HepG2 (cell line): ENCODE data around the gene WDR18. TPM values are rescaled to one million over a fixed set of nuclear protein-coding genes. Genes with fewer than 3 reads are reported as not detected.

Experiments used
- ARID5B ChIP-seq: IDR thresholded peaks from 2 replicates; pipeline ENCODE4 v1.4.0; 2020; ENCODE audit warnings: mild to moderate bottlenecking, missing genetic modification reagents
- BORCS8-MEF2B ChIP-seq: sonication (generic); formaldehyde crosslinking; IDR thresholded peaks from 2 replicates; pipeline ENCODE4 v1.8.0; 2022; ENCODE audit warnings: mild to moderate bottlenecking, missing genetic modification reagents
- E2F5 ChIP-seq: sonication (generic); formaldehyde crosslinking; conservative IDR thresholded peaks from 2 replicates; pipeline ENCODE4 v1.4.0; 2020; ENCODE audit warnings: missing genetic modification reagents
- JUND ChIP-seq: sonication (generic); formaldehyde crosslinking; IDR thresholded peaks from 2 replicates; pipeline ENCODE4 v1.8.0; 2022; ENCODE audit warnings: mild to moderate bottlenecking, missing genetic modification reagents
- KMT2B ChIP-seq: IDR thresholded peaks from 2 replicates; pipeline ENCODE4 v1.6.1; 2016; ENCODE audit warnings: missing genetic modification reagents, missing compliant biosample characterization
- MYC ChIP-seq: sonication (generic); formaldehyde crosslinking; IDR thresholded peaks from 2 replicates; pipeline ENCODE4 v1.9.0; 2021; ENCODE audit warnings: missing genetic modification reagents, borderline replicate concordance
- NR2F6 ChIP-seq, 2 experiments: IDR thresholded peaks; 2 replicates each; pipeline ENCODE4 v1.6.1; 2016; ENCODE audit warnings: antibody characterized with exemption in 1 of 2, mild to moderate bottlenecking in 1 of 2
- RFX5 ChIP-seq: IDR thresholded peaks from 2 replicates; pipeline ENCODE4 v1.6.1; 2011; ENCODE audit warnings: low read depth, low read length, improper control_type of control experiment
- SAP130 ChIP-seq: IDR thresholded peaks from 2 replicates; pipeline ENCODE4 v1.6.1; 2016; ENCODE audit warnings: low read depth
- SOX6 ChIP-seq, 2 experiments: fragments of 450-650 bp in 1 of 2; sonication (generic) in 1 of 2; formaldehyde crosslinking in 1 of 2; IDR thresholded peaks; 2 replicates each; pipeline versions ENCODE4 v1.4.0 to v1.6.1; 2017 to 2020; ENCODE audit warnings: antibody characterized with exemption in 1 of 2, mild to moderate bottlenecking in 1 of 2, missing genetic modification reagents in 1 of 2
- SRY ChIP-seq: sonication (generic); formaldehyde crosslinking; IDR thresholded peaks from 2 replicates; pipeline ENCODE4 v1.8.0; 2022; ENCODE audit warnings: mild to moderate bottlenecking, missing genetic modification reagents
- STAT5B ChIP-seq: sonication (generic); formaldehyde crosslinking; IDR thresholded peaks from 2 replicates; pipeline ENCODE4 v1.4.0; 2020; ENCODE audit warnings: missing genetic modification reagents
- TARDBP ChIP-seq: sonication (generic); formaldehyde crosslinking; IDR thresholded peaks from 2 replicates; pipeline ENCODE4 v1.8.0; 2022; ENCODE audit warnings: mild to moderate bottlenecking, missing genetic modification reagents
- TFAP4 ChIP-seq: sonication (generic); IDR thresholded peaks from 2 replicates; pipeline ENCODE4 v1.6.1; 2016; ENCODE audit warnings: low read depth, borderline replicate concordance
- ZKSCAN5 ChIP-seq: sonication (generic); formaldehyde crosslinking; IDR thresholded peaks from 2 replicates; pipeline ENCODE4 v1.5.1; 2020; ENCODE audit warnings: mild to moderate bottlenecking, missing genetic modification reagents
- ZMYM2 ChIP-seq: sonication (generic); formaldehyde crosslinking; IDR thresholded peaks from 2 replicates; pipeline ENCODE4 v1.8.0; 2022; ENCODE audit warnings: mild to moderate bottlenecking, missing genetic modification reagents
- ZNF232 ChIP-seq: sonication (generic); formaldehyde crosslinking; IDR thresholded peaks from 2 replicates; pipeline ENCODE4 v1.4.0; 2020; ENCODE audit warnings: missing genetic modification reagents, borderline replicate concordance
- ZNF430 ChIP-seq: sonication (generic); formaldehyde crosslinking; IDR thresholded peaks from 2 replicates; pipeline ENCODE4 v1.9.0; 2021; ENCODE audit warnings: mild to moderate bottlenecking, missing genetic modification reagents
- ZNF629 ChIP-seq: sonication (generic); formaldehyde crosslinking; conservative IDR thresholded peaks from 2 replicates; pipeline ENCODE4 v1.5.0; 2020; ENCODE audit warnings: missing genetic modification reagents
- ZNF766 ChIP-seq: sonication (generic); formaldehyde crosslinking; IDR thresholded peaks from 2 replicates; pipeline ENCODE4 v1.5.0; 2020; ENCODE audit warnings: missing genetic modification reagents, borderline replicate concordance
- ZNF772 ChIP-seq: sonication (generic); formaldehyde crosslinking; IDR thresholded peaks from 2 replicates; pipeline ENCODE4 v1.5.0; 2020; ENCODE audit warnings: mild to moderate bottlenecking, missing genetic modification reagents
- ZNF850 ChIP-seq: sonication (generic); formaldehyde crosslinking; conservative IDR thresholded peaks from 2 replicates; pipeline ENCODE4 v1.9.0; 2021; ENCODE audit warnings: mild to moderate bottlenecking, missing genetic modification reagents
- polyA plus RNA-seq, 8 experiments: library from polyadenylated mRNA; depleted of rRNA in 3 of 8; stranded (reverse) in 7 of 8; unstranded in 1 of 8; fragments of >200 nt; fragmentation: Illumina TruSeq in 4 of 8; extraction: Trizol in 4 of 8; gene quantifications; 2 replicates each; pipeline versions ENCODE4 v1.2.1 to v1.2.3, GENCODE V29; 2011 to 2016; ENCODE audit warnings: low read depth in 4 of 8, missing spikeins in 1 of 8, mixed read lengths in 1 of 8; ENCODE audit not compliant: insufficient read depth in 1 of 8
- total RNA-seq, 5 experiments: library from RNA; depleted of rRNA; stranded (reverse); fragments of >200 nt; fragmentation: Illumina TruSeq; extraction: Trizol; gene quantifications; 2 replicates each; pipeline ENCODE4 v1.2.3, GENCODE V29; 2016; ENCODE audit warnings: low read depth in 1 of 5

WDR18 gene
- total and polyA plus RNA-seq, 2 of the 13 experiments (the other 11 are each of a cell fraction or from before 2014, with no cell fraction given): 36.4 to 47.6 TPM

GRCh38 chr19:980133-980998, 3.8 kb upstream of the WDR18 start (continued):
- TF ChIP-seq TFAP4 (peak; percentile 79; the same call in 1 of the 2 replicates), ZNF772 (peak; percentile 96), E2F5 (no peak), NR2F6 (IDR thresholded peaks at IDR 0.05) (peak; percentile 100), NR2F6 (CRISPR knock-in tag; IDR thresholded peaks at IDR 0.05) (peak; percentile 100), BORCS8-MEF2B (0 out of 2 replicates have a peak, but pooled peaks have one; percentile 50), STAT5B (CRISPR knock-in tag) (0 out of 2 replicates have a peak, but pooled peaks have one; percentile 32), ZNF850 (0 out of 2 replicates have a peak, but pooled peaks have one; percentile 30), MYC (CRISPR knock-in tag) (peak; percentile 92), JUND (CRISPR knock-in tag) (peak; percentile 61; the same call in 1 of the 2 replicates), SRY (CRISPR knock-in tag) (0 out of 2 replicates have a peak, but pooled peaks have one; percentile 42), SAP130 (CRISPR knock-in tag) (peak; percentile 92), KMT2B (CRISPR knock-in tag) (0 out of 2 replicates have a peak, but pooled peaks have one; percentile 27), ZKSCAN5 (no peak), TARDBP (CRISPR knock-in tag) (peak; percentile 97), SOX6 (IDR thresholded peaks at IDR 0.05) (no peak), SOX6 (CRISPR knock-in tag; IDR thresholded peaks at IDR 0.05) (peak; percentile 71), ZMYM2 (peak; percentile 62; the same call in 1 of the 2 replicates), ZNF629 (CRISPR knock-in tag) (0 out of 2 replicates have a peak, but pooled peaks have one; percentile 31), ZNF766 (peak; percentile 66; the same call in 1 of the 2 replicates), ZNF430 (peak; percentile 85; the same call in 1 of the 2 replicates), RFX5 (no peak), ZNF232 (no peak; the same call in 1 of the 2 replicates), ARID5B (CRISPR knock-in tag) (peak; percentile 74)
